Neural progenitor cell (in vitro differentiated cells): ENCODE measurements around the gene RAB6D.
"Not testable (repeated sequence)": the region's sequence is repeated elsewhere in the genome, so short reads cannot be mapped to it uniquely, and the experiment has no call there.

Source experiments
- CTCF ChIP-seq: fragments of 200-600 bp; sonication (generic); IDR thresholded peaks from 2 replicates; pipeline ENCODE4 v1.5.1; 2017; ENCODE audit warnings: antibody characterized with exemption, mild to moderate bottlenecking
- EZH2 ChIP-seq: fragments of 200-600 bp; sonication (generic); IDR thresholded peaks from 2 replicates; pipeline ENCODE4 v1.6.1; 2017; ENCODE audit warnings: antibody characterized with exemption, mild to moderate bottlenecking, moderate library complexity
- EZH2phosphoT487 ChIP-seq: fragments of 200-600 bp; sonication (generic); IDR thresholded peaks from 2 replicates; pipeline ENCODE4 v1.6.1; 2017; ENCODE audit warnings: antibody characterized with exemption

- TF ChIP-seq EZH2, CTCF, EZH2phosphoT487: not testable (repeated sequence)
Observed at GRCh38 chr2:131347035-131347434, 16.9 kb downstream of the RAB6D start.
